BJ (cell line): ENCODE measurements around the gene MYO18B. TPM values are rescaled to one million over a fixed set of nuclear protein-coding genes. Genes with fewer than 3 reads are reported as not detected.

ENCODE experiments used
- CTCF ChIA-PET: fragments of 350-600 bp; formaldehyde crosslinking; extraction: SDS; loops from one replicate; lab custom pipeline; 2021; ENCODE audit warnings: antibody characterized with exemption, inconsistent platforms; lab: Yijun Ruan, JAX
- POLR2A ChIA-PET: fragments of 300-600 bp; sonication (Branson Sonifier 250); formaldehyde crosslinking; extraction: SDS; loops from one replicate; lab custom pipeline; 2021; ENCODE audit warnings: antibody characterized with exemption; lab: Charles Lee
- DNase-seq: peaks from one replicate; pipeline ENCODE4 v3.0.0-alpha.2; 2011; ENCODE audit warnings: low read depth
- H3K27me3 ChIP-seq: 2 replicates; pipeline ENCODE4 v1.6.0; 2011; ENCODE audit warnings: low read length; ENCODE audit not compliant: control insufficient read depth, insufficient read depth
- H3K36me3 ChIP-seq: 2 replicates; pipeline ENCODE4 v1.5.1; 2011; ENCODE audit warnings: low read length; ENCODE audit not compliant: control insufficient read depth, insufficient read depth
- H3K4me3 ChIP-seq: 2 replicates; pipeline ENCODE4 v1.5.1; 2011; ENCODE audit warnings: low read depth, mild to moderate bottlenecking, control low read depth, low read length
- CTCF ChIP-seq: IDR thresholded peaks from 2 replicates; pipeline ENCODE4 v1.5.1; 2011; ENCODE audit warnings: low read depth, mild to moderate bottlenecking, control low read depth, inconsistent platforms, low read length, moderate library complexity; ENCODE audit not compliant: insufficient read depth
- polyA plus RNA-seq: library from polyadenylated mRNA; depleted of rRNA; stranded (reverse); fragments of >200 nt; gene quantifications from 2 replicates; pipeline ENCODE4 v1.2.3, GENCODE V29; 2011

MYO18B gene
- polyA plus RNA-seq, 1 experiment: not detected

GRCh38 chr22:25833676-25834075, 91.7 kb downstream of the MYO18B start:
- H3K27me3 ChIP-seq: no peaks in the 10 kb centered on the region
- no peak for DNase-seq
- H3K36me3 ChIP-seq: no peaks in the 10 kb centered on the region
- ChIA-PET POLR2A (no interaction called here), CTCF (no interaction called here)
- TF ChIP-seq CTCF: no peak
- no peak overlapping the region for H3K4me3 ChIP-seq

GRCh38 chr22:25834490-25834889, 92.5 kb downstream of the MYO18B start:
- CTCF ChIA-PET: no interaction called here
- TF ChIP-seq CTCF: no peak
- Histone ChIP-seq H3K4me3 (no peak overlapping the region), H3K27me3 (no peaks in the 10 kb centered on the region), H3K36me3 (no peaks in the 10 kb centered on the region)
- POLR2A ChIA-PET: no interaction called here
- DNase-seq: no peak

GRCh38 chr22:25835348-25835747, 93.4 kb downstream of the MYO18B start:
- CTCF ChIA-PET: no interaction called here
- no peak for DNase-seq
- Histone ChIP-seq H3K27me3 (no peaks in the 10 kb centered on the region), H3K4me3 (no peak overlapping the region), H3K36me3 (no peaks in the 10 kb centered on the region)
- TF ChIP-seq CTCF: no peak
- POLR2A ChIA-PET: no interaction called here

GRCh38 chr22:25837288-25837900, 95.4 kb downstream of the MYO18B start:
- H3K4me3 ChIP-seq: no peak overlapping the region
- CTCF ChIA-PET: no interaction called here
- no peaks in the 10 kb centered on the region for H3K27me3 ChIP-seq
- DNase-seq: no peak
- no peak for TF ChIP-seq CTCF
- POLR2A ChIA-PET: no interaction called here
- H3K36me3 ChIP-seq: no peaks in the 10 kb centered on the region

- no peak for TF ChIP-seq CTCF
- no peak for DNase-seq
- CTCF ChIA-PET: no interaction called here
- POLR2A ChIA-PET: no interaction called here
- Histone ChIP-seq H3K27me3 (no peaks in the 10 kb centered on the region), H3K36me3 (no peaks in the 10 kb centered on the region), H3K4me3 (no peak overlapping the region)
These were observed 97.2 kb downstream of the MYO18B start for GRCh38 chr22:25838960-25839741.
